ENCODE measurements around the gene GDPD2.

The GDPD2 gene

GRCh38 chrX:70480660-70481018, 57.5 kb downstream of the GDPD2 start:
- no peak overlapping the region for H3K4me3 ChIP-seq (ENCODE audit: low read length)
- TF ChIP-seq CTCF (IDR thresholded peaks at IDR 0.05; ENCODE audit: insufficient read depth, low read depth, low read length, missing control alignments) = no peak
- no peak for DNase-seq (ENCODE audit: low read depth)

GRCh38 chrX:70481471-70482270, 58.6 kb downstream of the GDPD2 start:
- H3K4me3 ChIP-seq (ENCODE audit: low read length) = no peak overlapping the region
- no peak for TF ChIP-seq CTCF (IDR thresholded peaks at IDR 0.05; ENCODE audit: insufficient read depth, low read depth, low read length, missing control alignments)
- DNase-seq (ENCODE audit: low read depth) = no peak

GRCh38 chrX:70482300-70482699, 59.2 kb downstream of the GDPD2 start:
- no peak overlapping the region for H3K4me3 ChIP-seq (ENCODE audit: low read length)
- no peak for DNase-seq (ENCODE audit: low read depth)
- TF ChIP-seq CTCF (IDR thresholded peaks at IDR 0.05; ENCODE audit: insufficient read depth, low read depth, low read length, missing control alignments) = no peak

Measured in epithelial cell of esophagus (primary cell).